IPS-NIHi11 (cell line): ENCODE measurements around the gene C5orf52.
"Not testable (repeated sequence)": the region's sequence is repeated elsewhere in the genome, so short reads cannot be mapped to it uniquely, and the experiment has no call there.

Experiments used
- DNase-seq: peaks from one replicate; pipeline ENCODE4 v3.0.0; 2012; ENCODE audit warnings: mixed read lengths, low spot score

The C5orf52 gene

GRCh38 chr5:157677931-157678330, 6.6 kb downstream of the C5orf52 start:
- no peak for DNase-seq

GRCh38 chr5:157679801-157680200, 8.5 kb downstream of the C5orf52 start:
- DNase-seq, result no peak

GRCh38 chr5:157680239-157680638, 8.9 kb downstream of the C5orf52 start:
- DNase-seq, result no peak

- no peak for DNase-seq
Measured at GRCh38 chr5:157681048-157681447, 9.7 kb downstream of the C5orf52 start.

- no peak for DNase-seq
Measured at GRCh38 chr5:157682257-157682656, 10.9 kb downstream of the C5orf52 start.

GRCh38 chr5:157686276-157687197, 15.2 kb downstream of the C5orf52 start:
- not testable (repeated sequence) for DNase-seq

GRCh38 chr5:157687198-157687554, 15.8 kb downstream of the C5orf52 start:
- DNase-seq, result no peak

GRCh38 chr5:157689942-157690689, 18.8 kb downstream of the C5orf52 start:
- DNase-seq, result peak; percentile 42

GRCh38 chr5:157690690-157691433, 19.5 kb downstream of the C5orf52 start:
- no peak for DNase-seq

GRCh38 chr5:157693816-157694215, 22.5 kb downstream of the C5orf52 start:
- not testable (repeated sequence) for DNase-seq

- not testable (repeated sequence) for DNase-seq
Measured at GRCh38 chr5:157696154-157696553, 24.8 kb downstream of the C5orf52 start.

- not testable (repeated sequence) for DNase-seq
Measured at GRCh38 chr5:157698674-157699073, 27.3 kb downstream of the C5orf52 start.

GRCh38 chr5:157703736-157704135, 32.4 kb downstream of the C5orf52 start:
- no peak for DNase-seq

GRCh38 chr5:157708866-157709265, 37.5 kb downstream of the C5orf52 start:
- no peak for DNase-seq

GRCh38 chr5:157709346-157709745, 38.0 kb downstream of the C5orf52 start:
- no peak for DNase-seq

- DNase-seq, result no peak
Measured at GRCh38 chr5:157710431-157710830, 39.1 kb downstream of the C5orf52 start.

- DNase-seq, result no peak
Measured at GRCh38 chr5:157710882-157711281, 39.5 kb downstream of the C5orf52 start.

GRCh38 chr5:157713830-157714595, 42.7 kb downstream of the C5orf52 start:
- DNase-seq, result no peak

GRCh38 chr5:157714596-157714864, 43.2 kb downstream of the C5orf52 start:
- DNase-seq, result no peak

GRCh38 chr5:157718519-157718918, 47.2 kb downstream of the C5orf52 start:
- DNase-seq, result peak; percentile 21

- DNase-seq, result no peak
Measured at GRCh38 chr5:157719245-157719644, 47.9 kb downstream of the C5orf52 start.

GRCh38 chr5:157721159-157721558, 49.8 kb downstream of the C5orf52 start:
- DNase-seq, result no peak
